Cardiac muscle cell (in vitro differentiated cells and primary cell): ENCODE data around the gene ECI1. TPM values are rescaled to one million over a fixed set of nuclear protein-coding genes. Genes with fewer than 3 reads are reported as not detected.
A peak's percentile ranks its signal among the peaks of the same experiment; 100 is the strongest.

ENCODE experiments used
- DNase-seq, 2 donors: peaks; one replicate each; pipeline versions ENCODE4 v3.0.0 to v3.0.0-alpha.2; 2010 to 2017; ENCODE audit warnings: low read depth in 1 of 2, low spot score in 1 of 2
- H3K27ac ChIP-seq: fragments of 200-600 bp; sonication (generic); 2 replicates; pipeline ENCODE4 v1.5.1; 2016
- H3K27me3 ChIP-seq: fragments of 200-600 bp; sonication (generic); 2 replicates; pipeline ENCODE4 v1.6.0; 2016; ENCODE audit warnings: control low read depth
- H3K36me3 ChIP-seq: fragments of 200-600 bp; sonication (generic); 2 replicates; pipeline ENCODE4 v1.5.1; 2016; ENCODE audit warnings: control low read depth
- H3K4me1 ChIP-seq: fragments of 200-600 bp; sonication (generic); 2 replicates; pipeline ENCODE4 v1.8.1; 2017; ENCODE audit warnings: low read depth, mild to moderate bottlenecking, mixed run types
- H3K4me3 ChIP-seq: fragments of 200-600 bp; sonication (generic); 2 replicates; pipeline ENCODE4 v1.5.1; 2016; ENCODE audit warnings: mild to moderate bottlenecking
- H3K9me3 ChIP-seq: fragments of 200-600 bp; sonication (generic); 2 replicates; pipeline ENCODE4 v1.5.1; 2017; ENCODE audit warnings: low read depth, mild to moderate bottlenecking, control low read depth
- CTCF ChIP-seq: IDR thresholded peaks from 2 replicates; pipeline ENCODE4 v1.5.1; 2012; ENCODE audit warnings: low read depth, mild to moderate bottlenecking, low read length
- polyA plus RNA-seq: library from polyadenylated mRNA; unstranded; fragments of >200 nt; fragmentation: Nextera tagmentation; extraction: Ambion mirVana; gene quantifications from 2 replicates; pipeline ENCODE4 v1.2.1, GENCODE V29; 2016
- total RNA-seq: library from RNA; depleted of rRNA; stranded (reverse); fragments of >200 nt; gene quantifications from 2 replicates; pipeline ENCODE4 v1.2.3, GENCODE V29; 2016

The ECI1 gene
- total and polyA plus RNA-seq, 2 experiments from 2014 or later = 137 to 343 TPM

- peak overlapping the region; percentile 19 for H3K4me3 ChIP-seq
- DNase-seq = no peak
- H3K27me3 ChIP-seq = peaks cover 29% of the 10 kb centered on the region
- no peak for TF ChIP-seq CTCF
- no peaks in the 10 kb centered on the region for H3K9me3 ChIP-seq
- H3K36me3 ChIP-seq = no peaks in the 10 kb centered on the region
- H3K4me1 ChIP-seq = peaks cover 5% of the 10 kb centered on the region
- H3K27ac ChIP-seq = no peak overlapping the region
Observed at GRCh38 chr16:2196981-2197511, 54.3 kb downstream of the ECI1 start.

DNA sequence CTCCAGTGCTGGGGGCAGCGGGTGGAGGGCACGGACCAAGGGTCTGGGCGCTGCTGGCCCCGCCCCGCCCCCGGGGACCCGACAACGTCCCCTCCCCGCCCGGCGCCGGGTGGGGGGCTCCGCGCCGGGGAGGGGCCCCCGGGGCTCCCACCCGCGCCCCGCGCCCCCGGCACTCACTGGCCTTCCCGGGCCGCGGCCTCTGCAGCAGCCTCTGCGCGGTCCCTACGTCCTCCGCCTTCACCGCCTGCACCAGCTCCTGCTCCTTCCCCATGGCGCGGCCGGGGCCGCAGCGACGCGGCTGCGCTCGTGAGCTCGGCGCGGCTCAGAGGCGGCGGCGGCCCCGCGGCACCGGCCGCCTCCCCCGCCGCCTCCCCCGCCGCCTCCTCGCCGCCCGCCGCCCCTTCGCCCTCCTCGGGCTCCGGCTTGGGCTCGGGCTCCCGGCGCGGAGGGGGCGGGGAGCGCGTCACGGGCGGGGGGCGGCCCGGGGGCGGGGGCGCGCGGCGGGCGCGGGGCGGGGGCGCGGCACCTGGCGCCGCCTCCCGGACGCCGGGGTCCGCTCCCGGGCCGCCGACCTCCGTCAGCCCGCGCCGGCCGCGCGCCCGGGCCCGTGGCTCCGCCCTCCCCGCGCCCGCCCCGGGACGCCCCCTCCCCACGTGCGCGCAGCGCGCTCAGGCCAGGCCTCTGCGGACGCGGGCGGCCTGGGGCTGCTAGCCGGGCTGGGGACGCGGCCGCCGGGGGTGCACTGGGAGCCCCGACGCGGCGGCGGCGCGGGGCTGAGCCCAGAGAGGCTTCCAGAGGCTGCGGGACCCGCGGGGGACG, 55.0 kb downstream of the ECI1 start, which contains the start of gene CASKIN1:
Gene CASKIN1 (minus strand): TSS at position 444 of the 819 bp plus-strand sequence. CDS start 173 bp downstream, at position 271.
- TF ChIP-seq CTCF = no peak
- H3K9me3 ChIP-seq = no peaks in the 10 kb centered on the region
- no peaks in the 10 kb centered on the region for H3K36me3 ChIP-seq
- H3K4me1 ChIP-seq = peaks cover 5% of the 10 kb centered on the region
- H3K27me3 ChIP-seq = peaks cover 29% of the 10 kb centered on the region
- H3K4me3 ChIP-seq = peak within 1 kb of the TSS; percentile 80
- H3K27ac ChIP-seq = no peak within 1 kb of the TSS
- peak; percentile 29 to 77 for DNase-seq

DNA sequence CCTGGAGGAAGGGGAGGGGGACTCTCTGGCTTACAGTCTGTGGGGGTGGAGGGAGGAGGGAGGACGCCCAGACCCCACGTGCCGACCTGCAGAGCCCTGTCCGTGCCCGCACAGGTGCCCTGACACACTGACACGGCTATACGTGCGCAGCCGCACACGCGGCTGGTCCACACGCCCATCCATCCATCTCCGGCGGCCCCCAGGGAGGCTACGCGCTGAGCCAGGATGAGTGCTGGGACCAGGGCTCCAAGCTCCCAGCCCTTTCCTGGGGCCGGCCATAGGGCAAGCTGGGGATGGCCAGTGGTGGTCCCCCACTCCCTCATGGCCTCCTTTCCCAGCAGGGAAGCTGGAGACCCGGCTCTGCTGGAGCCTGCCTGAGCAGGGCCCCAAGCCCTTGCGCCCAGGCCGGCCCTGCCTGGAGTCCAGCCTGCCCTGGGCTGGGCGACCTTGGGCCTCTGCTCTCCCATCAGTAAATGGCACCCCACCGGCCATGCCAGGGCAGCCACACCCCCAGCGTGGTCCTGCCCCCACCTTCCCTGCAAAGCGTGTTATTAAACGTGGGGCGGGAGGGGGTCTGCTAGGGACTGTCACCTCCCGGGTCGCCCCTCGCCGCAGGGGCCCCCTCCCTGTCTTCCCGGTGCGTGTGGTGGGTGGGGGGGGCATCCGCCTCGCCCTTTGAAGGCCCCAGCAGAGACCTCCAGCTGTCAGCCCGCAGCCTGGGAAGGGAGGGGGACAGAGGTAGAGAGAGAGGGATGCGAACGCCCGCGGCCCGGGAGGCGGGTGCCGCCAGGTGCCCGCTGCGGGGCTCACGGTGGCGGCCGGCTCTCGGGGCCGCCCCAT, 55.8 kb downstream of the ECI1 start:
- no peak for DNase-seq
- no peaks in the 10 kb centered on the region for H3K36me3 ChIP-seq
- no peak overlapping the region for H3K27ac ChIP-seq
- peak overlapping the region; percentile 80 for H3K4me3 ChIP-seq
- peaks cover 5% of the 10 kb centered on the region for H3K4me1 ChIP-seq
- peaks cover 29% of the 10 kb centered on the region for H3K27me3 ChIP-seq
- TF ChIP-seq CTCF = no peak
- H3K9me3 ChIP-seq = no peaks in the 10 kb centered on the region

GRCh38 chr16:2194852-2195321, 56.5 kb downstream of the ECI1 start:
- H3K27me3 ChIP-seq = peaks cover 24% of the 10 kb centered on the region

More at GRCh38 chr16:2194852-2195321, 56.5 kb downstream of the ECI1 start:
- no peaks in the 10 kb centered on the region for H3K9me3 ChIP-seq
- no peaks in the 10 kb centered on the region for H3K36me3 ChIP-seq
- TF ChIP-seq CTCF = peak; percentile 30
- H3K4me3 ChIP-seq = peak overlapping the region; percentile 80
- H3K4me1 ChIP-seq = peaks cover 5% of the 10 kb centered on the region
- no peak overlapping the region for H3K27ac ChIP-seq
- DNase-seq = peak; percentile 48 to 51
